ENCODE results near the gene FBXL19. TPM values are rescaled to one million over a fixed set of nuclear protein-coding genes. Genes with fewer than 3 reads are reported as not detected.
"Not testable (repeated sequence)": the region's sequence is repeated elsewhere in the genome, so short reads cannot be mapped to it uniquely, and the experiment has no call there.

The FBXL19 gene
- total and polyA plus RNA-seq, 10 donors: 4.3 to 24.7 (median 17.4) TPM

- no peak for DNase-seq
- TF ChIP-seq POLR2A (IDR thresholded peaks at IDR 0.05) (no peak), CTCF (IDR thresholded peaks at IDR 0.05 in 8 of 11, conservative IDR thresholded peaks at IDR 0.05 in 3 of 11) (no peak), POLR2AphosphoS5 (IDR thresholded peaks at IDR 0.05) (no peak)
- Histone ChIP-seq H3K4me3 (no peak overlapping the region), H3K27ac (no peak overlapping the region), H3K4me1 (peaks cover 0 to 15% (median 0%) of the 10 kb centered on the region in 6 donors), H3K9me3 (no peaks in the 10 kb centered on the region), H3K36me3 (peaks cover 0 to 97% (median 34%) of the 10 kb centered on the region in 6 donors), H3K27me3 (replicated peaks in 1 of 7) (no peaks in the 10 kb centered on the region)
- intact Hi-C loops (cut with DNase I; ENCODE audit: low total_unique reads): no loop called here
- WGBS, 5 donors: 77 to 81% (median 79%) methylated on average over 12 of the region's 12 CpGs
Observed at GRCh38 chr16:30931068-30931650, 7.8 kb downstream of the FBXL19 start.

GRCh38 chr16:30934827-30935557 lies 11.6 kb downstream of the FBXL19 start:
- DNase-seq: no peak
- TF ChIP-seq POLR2A (IDR thresholded peaks at IDR 0.05) (no peak), CTCF (IDR thresholded peaks at IDR 0.05 in 8 of 11, conservative IDR thresholded peaks at IDR 0.05 in 3 of 11) (peak in 10 of 11 experiments; percentile 34 to 69 (median 56)), POLR2AphosphoS5 (IDR thresholded peaks at IDR 0.05) (peak in 1 of 3 donors; percentile 10)
- WGBS, 5 donors: 45 to 59% (median 46%) methylated on average over 12 of the region's 12 CpGs
- intact Hi-C loops (cut with DNase I; ENCODE audit: low total_unique reads): no loop called here
- H3K4me3 ChIP-seq: no peak overlapping the region
- peaks cover 0 to 24% (median 5%) of the 10 kb centered on the region in 6 donors for H3K4me1 ChIP-seq
- H3K27me3 ChIP-seq (replicated peaks in 1 of 7): no peaks in the 10 kb centered on the region
- no peaks in the 10 kb centered on the region for H3K9me3 ChIP-seq
- peaks cover 0 to 86% (median 29%) of the 10 kb centered on the region in 6 donors for H3K36me3 ChIP-seq
- H3K27ac ChIP-seq: peak overlapping the region in 2 of 8 donors; percentile 2 to 24

- H3K9me3 ChIP-seq: no peaks in the 10 kb centered on the region
- H3K27me3 ChIP-seq (replicated peaks in 1 of 7): no peaks in the 10 kb centered on the region
- no peak for DNase-seq
- peaks cover 5 to 39% (median 18%) of the 10 kb centered on the region in 6 donors for H3K4me1 ChIP-seq
- TF ChIP-seq CTCF (IDR thresholded peaks at IDR 0.05 in 8 of 11, conservative IDR thresholded peaks at IDR 0.05 in 3 of 11) (no peak), POLR2AphosphoS5 (IDR thresholded peaks at IDR 0.05) (no peak), POLR2A (IDR thresholded peaks at IDR 0.05) (no peak)
- WGBS, 5 donors: 9 to 25% (median 19%) methylated on average over 5 of the region's 5 CpGs
- intact Hi-C loops (cut with DNase I; ENCODE audit: low total_unique reads): no loop called here
- H3K27ac ChIP-seq: peak overlapping the region in 2 of 8 donors; percentile 21 to 53
- no peak overlapping the region for H3K4me3 ChIP-seq
- H3K36me3 ChIP-seq: peaks cover 0 to 76% (median 13%) of the 10 kb centered on the region in 6 donors
Observed at GRCh38 chr16:30937692-30938091, 14.3 kb downstream of the FBXL19 start.

- H3K4me3 ChIP-seq; intact Hi-C loops (cut with DNase I; ENCODE audit: low total_unique reads); DNase-seq; H3K27me3 ChIP-seq (replicated peaks in 1 of 7); H3K27ac ChIP-seq; H3K9me3 ChIP-seq: not testable (repeated sequence)
- peaks cover 5 to 41% (median 19%) of the 10 kb centered on the region in 6 donors for H3K4me1 ChIP-seq
- H3K36me3 ChIP-seq: peaks cover 0 to 74% (median 9%) of the 10 kb centered on the region in 6 donors
- WGBS, 5 donors: 92 to 95% (median 94%) methylated on average over 8 of the region's 8 CpGs
Observed at GRCh38 chr16:30939571-30939970, 16.2 kb downstream of the FBXL19 start.
